Endometrium (tissue), 2 donors: Measurements from ENCODE around the gene LRP10.
"Not testable (repeated sequence)": the region's sequence is repeated elsewhere in the genome, so short reads cannot be mapped to it uniquely, and the experiment has no call there.

Source experiments
- FAIRE-seq: peaks from 2 replicates; lab custom pipeline; 2012; peaks lifted over from hg19 to GRCh38; lab: Jason Lieb, UNC
- donor health status: control.
- donor health status: control.

The LRP10 gene

GRCh38 chr14:22887260-22887989, 15.9 kb downstream of the LRP10 start:
- FAIRE-seq, result no peak

- no peak for FAIRE-seq
Observed at GRCh38 chr14:22887990-22888378, 16.4 kb downstream of the LRP10 start.

- no peak for FAIRE-seq
Observed at GRCh38 chr14:22888662-22889061, 17.1 kb downstream of the LRP10 start.

DNA sequence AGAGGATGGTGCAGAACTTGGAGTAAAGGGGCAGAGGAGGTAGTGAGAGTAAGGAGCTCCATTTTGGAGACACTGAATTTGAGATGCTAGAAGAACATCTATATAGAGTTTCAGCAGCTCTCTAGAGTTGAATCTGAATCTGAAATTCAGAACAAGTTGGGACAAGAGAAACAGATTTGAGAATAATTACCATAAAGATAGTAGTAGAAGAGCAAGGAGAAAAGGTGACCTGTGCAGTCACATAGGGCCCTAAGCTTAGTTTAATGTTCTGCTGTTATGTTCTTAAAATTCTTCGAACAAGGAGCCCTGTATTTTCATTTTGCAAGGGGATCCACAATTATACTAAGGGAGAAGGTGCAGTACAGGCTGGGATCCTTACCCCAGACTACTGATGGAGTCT, 18.9 kb downstream of the LRP10 start:
- no peak for FAIRE-seq

- no peak for FAIRE-seq
Observed at GRCh38 chr14:22892488-22892887, 20.9 kb downstream of the LRP10 start.

DNA sequence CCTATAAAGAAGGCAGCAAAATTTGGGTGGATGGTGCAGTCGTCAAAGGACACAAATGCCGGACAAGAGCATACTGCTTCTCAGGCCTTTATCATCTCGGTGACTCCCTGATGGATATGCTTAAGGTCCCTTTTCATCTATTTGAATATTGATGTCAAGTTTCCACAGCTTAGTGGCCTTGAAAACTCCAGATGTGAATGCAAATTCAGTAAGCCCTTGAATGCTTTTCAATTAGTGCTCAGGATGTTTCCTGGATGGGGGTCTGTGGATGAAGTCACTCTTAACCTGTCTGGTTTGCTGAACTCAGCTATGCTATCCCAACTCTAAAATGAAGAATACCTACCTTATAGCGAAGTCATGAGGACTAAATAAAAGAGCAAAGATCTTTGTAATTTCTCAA, 22.2 kb downstream of the LRP10 start:
- FAIRE-seq, result no peak

GRCh38 chr14:22895402-22895801, 23.9 kb downstream of the LRP10 start:
- no peak for FAIRE-seq

DNA sequence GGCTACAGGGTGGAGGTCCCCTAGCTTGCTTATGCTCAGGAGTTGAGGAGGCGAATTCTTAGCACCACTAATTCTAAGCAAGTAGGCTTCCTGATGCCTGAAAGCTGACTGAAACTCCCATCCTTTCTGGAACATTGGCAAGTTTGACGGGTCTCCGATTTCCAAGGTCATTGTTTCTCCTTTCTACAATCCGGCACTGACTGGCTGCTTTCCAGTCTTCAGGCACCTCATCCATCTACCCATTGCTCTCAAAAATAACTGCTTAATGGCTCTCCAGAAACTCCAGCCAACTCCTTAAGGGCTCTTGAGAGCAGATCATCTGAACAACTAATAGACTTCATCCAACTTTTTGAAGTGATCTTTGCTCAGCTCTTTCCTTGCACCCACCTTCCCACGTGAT, 24.8 kb downstream of the LRP10 start:
- FAIRE-seq, result no peak

DNA sequence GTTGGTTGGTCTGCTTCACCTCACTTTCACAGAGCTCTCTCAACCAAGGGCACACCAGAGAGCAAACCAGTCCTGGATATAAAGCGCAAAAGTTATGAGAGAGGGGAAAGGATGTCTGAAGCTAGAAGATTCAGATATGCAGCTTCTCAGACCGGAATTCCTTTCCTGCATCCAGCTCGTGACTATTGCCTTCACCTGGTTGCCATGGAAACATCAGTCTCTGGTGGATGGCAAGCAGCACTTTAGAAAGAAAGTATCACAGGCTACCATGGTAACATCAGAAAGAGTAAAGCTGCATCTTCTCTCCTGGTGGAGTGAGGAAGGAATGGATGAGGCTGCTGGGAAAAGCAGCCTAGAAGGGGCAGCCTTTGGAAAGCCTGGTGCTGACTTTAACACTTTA, 25.2 kb downstream of the LRP10 start:
- FAIRE-seq, result no peak

DNA sequence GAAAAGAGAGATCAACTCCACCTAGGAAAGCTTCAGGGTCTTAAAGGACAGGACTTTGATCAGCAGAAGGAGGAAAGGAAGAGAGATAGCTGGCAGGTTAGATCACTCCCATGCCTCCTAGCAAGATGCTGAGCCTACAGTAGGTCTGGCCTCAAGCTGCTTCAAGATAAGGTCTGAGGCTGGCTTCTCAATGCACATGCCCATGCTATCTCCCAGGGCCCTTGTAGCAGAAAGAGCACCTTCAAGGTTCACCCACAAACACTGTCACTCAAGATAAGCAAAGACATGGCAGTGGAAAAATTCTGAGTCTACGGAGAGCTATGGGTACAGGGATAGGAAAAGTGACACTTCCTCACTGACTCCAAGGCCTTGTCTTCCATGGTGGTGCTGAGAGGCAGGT, 25.8 kb downstream of the LRP10 start:
- FAIRE-seq, result no peak

- FAIRE-seq, result no peak
Observed at GRCh38 chr14:22898302-22899090, 27.0 kb downstream of the LRP10 start.

GRCh38 chr14:22900081-22900799, 28.7 kb downstream of the LRP10 start:
- no peak for FAIRE-seq

- FAIRE-seq, result no peak
Observed at GRCh38 chr14:22901799-22902198, 30.3 kb downstream of the LRP10 start.

DNA sequence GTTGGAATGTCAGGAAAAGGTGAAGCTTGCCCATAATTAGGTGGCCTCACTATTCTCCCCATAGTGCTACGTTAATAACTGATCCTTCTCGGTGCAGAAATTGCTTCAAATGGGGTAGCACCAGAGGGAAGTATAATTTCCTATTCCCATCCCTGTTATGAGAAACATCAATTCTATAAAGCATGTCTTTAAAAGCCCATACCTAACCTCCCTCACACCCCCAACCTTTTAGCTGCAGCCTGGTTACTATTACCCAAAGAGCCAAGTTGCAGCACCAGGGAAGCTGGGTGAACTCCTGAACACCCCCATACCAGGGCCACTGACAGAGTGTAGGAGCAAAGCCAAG, 32.2 kb downstream of the LRP10 start:
- no peak for FAIRE-seq

DNA sequence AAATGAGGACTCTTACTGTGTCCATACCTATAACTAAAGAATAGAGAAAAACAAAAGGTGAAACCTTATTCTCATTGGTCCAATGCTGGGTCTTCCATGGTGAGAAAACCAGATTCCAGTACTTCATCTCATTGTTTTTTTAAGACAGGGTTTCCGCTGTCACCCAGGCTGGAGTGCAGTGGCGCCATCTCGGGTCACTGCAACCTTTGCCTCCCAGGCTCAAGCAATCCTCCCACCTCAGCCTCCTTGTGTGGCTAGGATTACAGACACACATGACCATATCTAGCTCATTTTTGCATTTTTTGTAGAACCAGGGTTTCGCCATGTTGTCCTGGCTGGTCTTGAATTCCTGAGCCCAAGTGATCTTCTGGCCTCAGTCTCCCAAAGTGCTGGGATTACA, 34.1 kb downstream of the LRP10 start:
- no peak for FAIRE-seq

- no peak for FAIRE-seq
Observed at GRCh38 chr14:22906073-22906472, 34.5 kb downstream of the LRP10 start.

DNA sequence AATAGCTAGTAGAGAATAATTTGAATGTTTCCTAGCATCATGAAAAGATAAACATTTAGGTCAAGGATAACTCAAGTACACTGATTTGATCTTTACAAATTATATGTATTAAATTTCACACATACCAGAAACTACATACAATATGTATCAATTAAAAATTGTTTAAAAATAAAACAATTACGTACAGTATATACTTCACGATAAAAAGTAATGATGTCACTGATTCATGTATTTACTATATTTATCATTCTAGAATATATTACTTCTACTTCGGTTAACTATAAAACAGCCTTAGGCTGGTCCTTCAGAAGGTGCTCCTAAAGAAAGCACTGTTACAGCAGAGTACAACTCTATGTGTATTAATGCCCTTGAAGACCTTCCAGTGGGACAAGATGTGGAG, 35.9 kb downstream of the LRP10 start:
- no peak for FAIRE-seq

DNA sequence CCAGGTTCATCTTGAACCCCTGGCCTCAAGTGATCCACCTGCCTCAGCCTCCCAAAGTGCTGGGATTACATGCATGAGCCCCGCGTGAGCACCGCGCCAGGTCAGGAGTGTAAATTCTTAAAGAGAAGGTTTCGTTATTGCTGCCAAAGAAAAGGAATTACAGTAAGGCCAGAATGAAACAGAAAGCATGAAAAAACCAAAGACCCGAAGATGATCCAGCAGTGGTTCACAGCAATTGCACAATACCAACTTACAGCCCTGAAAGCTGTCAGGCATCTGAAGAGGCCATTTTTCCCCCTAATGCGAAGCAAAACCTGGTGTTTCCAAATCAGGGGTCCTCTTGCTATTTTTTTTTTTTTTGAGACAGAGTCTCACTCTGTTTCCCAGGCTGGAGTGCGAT, 37.1 kb downstream of the LRP10 start:
- FAIRE-seq, result no peak

- no peak for FAIRE-seq
Observed at GRCh38 chr14:22910916-22911315, 39.4 kb downstream of the LRP10 start.

DNA sequence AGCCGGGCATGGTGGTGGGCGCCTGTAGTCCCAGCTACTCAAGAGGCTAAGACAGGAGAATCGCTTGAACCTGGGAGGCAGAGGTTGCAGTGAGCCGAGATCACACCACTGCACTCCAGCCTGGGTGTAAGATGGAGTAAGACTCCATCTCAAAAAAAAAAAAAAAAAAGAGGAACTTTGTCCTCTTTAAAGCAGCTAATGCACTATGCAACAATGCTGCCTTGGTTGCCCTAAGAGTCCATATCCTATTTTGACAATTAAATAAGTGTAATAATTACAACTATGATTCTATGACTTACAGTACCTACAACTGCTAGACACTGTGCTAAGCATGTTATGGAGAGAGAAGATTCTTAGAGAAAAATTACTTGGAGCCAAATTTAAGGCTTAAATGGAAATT, 43.3 kb downstream of the LRP10 start:
- FAIRE-seq, result not testable (repeated sequence)

DNA sequence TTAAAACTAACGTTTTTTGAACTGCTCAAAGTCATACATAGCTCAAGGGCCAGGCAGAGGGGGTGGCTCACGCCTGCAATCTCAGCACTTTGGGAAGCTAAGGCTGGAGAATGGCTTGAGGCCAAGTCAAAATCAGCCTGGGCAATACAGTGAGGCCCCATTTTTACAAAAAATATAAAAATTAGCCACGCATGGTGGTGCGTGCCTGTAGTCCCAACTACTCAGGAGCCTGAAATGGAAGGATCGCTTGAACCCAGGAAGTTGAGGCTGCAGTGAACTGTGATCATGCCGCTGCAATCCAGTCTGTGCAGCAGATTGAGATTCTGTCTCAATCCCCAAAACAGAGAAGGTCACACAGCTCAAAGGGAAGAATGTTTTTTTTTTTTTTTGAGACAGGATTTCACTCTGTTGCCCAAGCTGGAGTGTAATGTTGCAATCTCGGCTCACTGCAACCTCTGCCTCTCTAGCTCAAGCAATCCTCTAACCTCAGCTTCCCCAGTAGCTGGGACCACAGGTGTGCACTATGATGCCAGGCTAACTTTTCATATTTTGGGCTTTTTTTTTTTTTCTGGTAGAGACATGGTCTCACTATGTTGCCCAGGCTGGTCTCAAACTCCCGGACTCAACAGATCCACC, 44.5 kb downstream of the LRP10 start:
- no peak for FAIRE-seq

GRCh38 chr14:22918804-22919600, 47.5 kb downstream of the LRP10 start, which contains the start of gene RBM23:
RBM23 (minus strand) TSS chr14:22919149.
- peak; percentile 98 for FAIRE-seq
